CD8-positive, alpha-beta memory T cell (primary cell): ENCODE measurements around the gene GLIPR1. TPM values are rescaled to one million over a fixed set of nuclear protein-coding genes. Genes with fewer than 3 reads are reported as not detected.

Source experiments
- CTCF ChIA-PET: fragments of 350-600 bp; sonication (Branson Sonifier 250); formaldehyde crosslinking; loops from one replicate; lab custom pipeline; 2021; ENCODE audit warnings: antibody characterized with exemption; lab: Charles Lee
- POLR2A ChIA-PET: fragments of 350-600 bp; sonication (Branson Sonifier 250); formaldehyde crosslinking; loops from one replicate; lab custom pipeline; 2021; ENCODE audit warnings: antibody characterized with exemption; lab: Charles Lee
- DNase-seq, 5 donors: peaks; one replicate each; pipeline versions ENCODE4 v3.0.0 to v3.0.0-alpha.2; 2020 to 2022; ENCODE audit warnings: mixed read lengths in 1 of 5
- H3K27ac ChIP-seq: one replicate; pipeline ENCODE4 v1.7.0; 2013; ENCODE audit warnings: low read depth, mild to moderate bottlenecking, low read length, moderate library complexity
- H3K27me3 ChIP-seq: 2 replicates; pipeline ENCODE4 v1.7.0; 2013; ENCODE audit warnings: low read length, mild to moderate bottlenecking; ENCODE audit not compliant: insufficient read depth, poor library complexity, severe bottlenecking
- H3K36me3 ChIP-seq: 2 replicates; pipeline ENCODE4 v1.7.0; 2013; ENCODE audit warnings: mild to moderate bottlenecking, low read length, moderate library complexity; ENCODE audit not compliant: insufficient read depth
- H3K4me1 ChIP-seq: 2 replicates; pipeline ENCODE4 v1.7.0; 2013; ENCODE audit warnings: mild to moderate bottlenecking, low read length, moderate library complexity; ENCODE audit not compliant: insufficient read depth
- H3K4me3 ChIP-seq: 2 replicates; pipeline ENCODE4 v1.7.0; 2013; ENCODE audit warnings: mild to moderate bottlenecking, low read length
- H3K9me3 ChIP-seq: 2 replicates; pipeline ENCODE4 v1.7.0; 2013; ENCODE audit warnings: mild to moderate bottlenecking, low read length
- H3K27ac Mint-ChIP-seq, 8 donors: one replicate each; pipeline ENCODE4 v1.8.0; 2020 to 2021; ENCODE audit warnings: mixed read lengths in 8 of 8, mild to moderate bottlenecking in 6 of 8, inconsistent platforms in 3 of 8, moderate library complexity in 3 of 8
- H3K27me3 Mint-ChIP-seq, 2 donors: one replicate each; pipeline ENCODE4 v1.8.0; 2020 to 2021; ENCODE audit warnings: mixed read lengths in 2 of 2, mild to moderate bottlenecking in 1 of 2, moderate library complexity in 1 of 2
- H3K36me3 Mint-ChIP-seq, 3 donors: one replicate each; pipeline ENCODE4 v1.8.0; 2020 to 2021; ENCODE audit warnings: mixed read lengths in 3 of 3, inconsistent platforms in 1 of 3, mild to moderate bottlenecking in 1 of 3
- H3K4me1 Mint-ChIP-seq, 3 donors: one replicate each; pipeline ENCODE4 v1.8.0; 2020 to 2021; ENCODE audit warnings: mixed read lengths in 3 of 3, inconsistent platforms in 1 of 3, mild to moderate bottlenecking in 1 of 3
- H3K4me3 Mint-ChIP-seq, 7 donors: one replicate each; pipeline ENCODE4 v1.8.0; 2020 to 2021; ENCODE audit warnings: mixed read lengths in 7 of 7, mild to moderate bottlenecking in 6 of 7, moderate library complexity in 4 of 7, inconsistent platforms in 2 of 7
- H3K9me3 Mint-ChIP-seq, 5 donors: one replicate each; pipeline ENCODE4 v1.8.0; 2020 to 2022; ENCODE audit warnings: mixed read lengths in 5 of 5, mild to moderate bottlenecking in 3 of 5, moderate library complexity in 2 of 5, inconsistent platforms in 1 of 5
- polyA plus RNA-seq: library from polyadenylated mRNA; unstranded; fragments of 300-500 nt; fragmentation: Illumina TruSeq; gene quantifications from one replicate; pipeline ENCODE4 v1.2.3, GENCODE V29; 2021
- total RNA-seq, 2 experiments: library from RNA; stranded (reverse); gene quantifications; one replicate each; pipeline ENCODE4 v1.2.3, GENCODE V29; 2021

The GLIPR1 gene
- total and polyA plus RNA-seq, 3 experiments from 2014 or later = 22.2 to 202 (median 22.8) TPM

DNA sequence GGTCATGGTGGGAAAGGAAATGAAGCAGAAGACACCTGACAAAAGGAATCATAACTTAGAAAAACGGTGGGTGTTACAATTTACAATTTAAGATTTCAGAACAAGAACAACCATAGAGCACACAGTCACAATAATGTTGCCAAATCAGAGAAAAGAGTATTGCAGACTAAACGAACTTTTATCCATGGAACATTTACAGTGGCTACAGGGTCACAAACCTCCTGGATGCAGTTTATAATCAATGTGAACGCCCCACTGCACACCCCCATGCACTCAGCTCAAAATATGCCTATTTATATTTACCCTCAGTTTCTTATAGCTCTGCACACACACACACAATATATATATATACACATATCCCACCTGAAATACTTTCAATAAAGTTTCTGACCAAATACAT, 22.9 kb downstream of the GLIPR1 start:
- Histone ChIP-seq H3K36me3 (peaks cover 54% of the 10 kb centered on the region), H3K27me3 (no peaks in the 10 kb centered on the region), H3K4me1 (no peaks in the 10 kb centered on the region), H3K4me3 (no peak overlapping the region), H3K27ac (no peak overlapping the region), H3K9me3 (no peaks in the 10 kb centered on the region)
- H3K4me1 Mint-ChIP-seq = peaks cover 9 to 23% (median 20%) of the 10 kb centered on the region in 3 donors
- DNase-seq = no peak
- CTCF ChIA-PET = interaction anchor here (1.0 to 2.8 kb wide), 2 partner anchors 18 to 169 kb away, joined by 4 to 13 read pairs; partner anchors contain the start of gene GLIPR1L1
- POLR2A ChIA-PET = no interaction called here
- no peak overlapping the region for H3K4me3 Mint-ChIP-seq
- H3K9me3 Mint-ChIP-seq = no peaks in the 10 kb centered on the region
- H3K36me3 Mint-ChIP-seq = peaks cover 3 to 56% (median 19%) of the 10 kb centered on the region in 3 donors
- H3K27ac Mint-ChIP-seq = no peak overlapping the region
- no peaks in the 10 kb centered on the region for H3K27me3 Mint-ChIP-seq

DNA sequence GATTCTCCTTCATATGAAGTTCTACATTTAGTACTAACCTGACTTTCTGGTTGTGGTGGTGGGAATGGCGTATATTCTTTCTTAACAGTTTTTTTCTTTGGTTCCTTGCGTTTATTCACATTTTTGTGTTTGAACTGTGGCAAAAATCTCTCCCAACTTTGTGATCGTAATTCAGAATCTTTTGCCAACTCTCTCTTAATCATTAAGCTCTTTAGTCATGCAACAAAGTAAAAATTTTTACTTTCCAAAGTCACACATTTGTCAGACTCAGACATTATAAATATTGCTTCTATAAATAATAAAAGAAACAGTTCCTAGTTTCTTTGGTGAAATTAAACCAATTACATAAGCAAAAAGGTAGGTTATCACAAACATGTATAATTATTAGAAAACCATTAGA, 23.3 kb downstream of the GLIPR1 start:
- ChIA-PET POLR2A (no interaction called here), CTCF (interaction anchor here (1.0 to 2.8 kb wide), 2 partner anchors 18 to 169 kb away, joined by 4 to 13 read pairs; partner anchors contain the start of gene GLIPR1L1)
- Mint-ChIP-seq H3K4me1 (peaks cover 9 to 22% (median 22%) of the 10 kb centered on the region in 3 donors), H3K36me3 (peaks cover 0 to 53% (median 19%) of the 10 kb centered on the region in 3 donors), H3K27ac (peak overlapping the region in 1 of 8 donors; percentile 46), H3K9me3 (no peaks in the 10 kb centered on the region), H3K27me3 (no peaks in the 10 kb centered on the region), H3K4me3 (no peak overlapping the region)
- no peak for DNase-seq
- Histone ChIP-seq H3K36me3 (peaks cover 50% of the 10 kb centered on the region), H3K4me1 (no peaks in the 10 kb centered on the region), H3K27me3 (no peaks in the 10 kb centered on the region), H3K9me3 (no peaks in the 10 kb centered on the region), H3K27ac (no peak overlapping the region), H3K4me3 (no peak overlapping the region)

GRCh38 chr12:75505706-75506312, 25.3 kb downstream of the GLIPR1 start:
- H3K27ac Mint-ChIP-seq = peak overlapping the region in 7 of 8 donors; percentile 3 to 91 (median 44)

GRCh38 chr12:75507086-75507485, 26.5 kb downstream of the GLIPR1 start:
- ChIA-PET CTCF (interaction anchor here (0.8 to 2.1 kb wide), 9 partner anchors 10 to 172 kb away, joined by 3 to 14 read pairs (median 4); partner anchors contain the start of genes GLIPR1, GLIPR1L1 and GLIPR1L2), POLR2A (no interaction called here)
- Mint-ChIP-seq H3K9me3 (no peaks in the 10 kb centered on the region), H3K27me3 (no peaks in the 10 kb centered on the region), H3K4me1 (peaks cover 37 to 49% (median 47%) of the 10 kb centered on the region in 3 donors), H3K36me3 (peaks cover 0 to 52% (median 9%) of the 10 kb centered on the region in 3 donors), H3K27ac (peak overlapping the region in 1 of 8 donors; percentile 13), H3K4me3 (no peak overlapping the region)
- DNase-seq = no peak
- Histone ChIP-seq H3K4me1 (peaks cover 21% of the 10 kb centered on the region), H3K27ac (no peak overlapping the region), H3K4me3 (no peak overlapping the region), H3K9me3 (no peaks in the 10 kb centered on the region), H3K36me3 (peaks cover 35% of the 10 kb centered on the region), H3K27me3 (no peaks in the 10 kb centered on the region)

More at GRCh38 chr12:75505706-75506312, 25.3 kb downstream of the GLIPR1 start:
- Mint-ChIP-seq H3K36me3 (peaks cover 0 to 50% (median 12%) of the 10 kb centered on the region in 3 donors), H3K4me1 (peaks cover 24 to 38% (median 36%) of the 10 kb centered on the region in 3 donors), H3K9me3 (no peaks in the 10 kb centered on the region), H3K4me3 (no peak overlapping the region), H3K27me3 (no peaks in the 10 kb centered on the region)
- Histone ChIP-seq H3K9me3 (no peaks in the 10 kb centered on the region), H3K36me3 (peaks cover 45% of the 10 kb centered on the region), H3K4me1 (peaks cover 16% of the 10 kb centered on the region), H3K27ac (no peak overlapping the region), H3K27me3 (no peaks in the 10 kb centered on the region), H3K4me3 (no peak overlapping the region)
- ChIA-PET POLR2A (no interaction called here), CTCF (interaction anchor here (1.5 to 2.8 kb wide), 2 partner anchors 20 to 114 kb away, joined by 10 to 13 read pairs; partner anchors contain the start of gene GLIPR1L2)
- no peak for DNase-seq

GRCh38 chr12:75508159-75508558, 27.6 kb downstream of the GLIPR1 start:
- Histone ChIP-seq H3K4me1 (peaks cover 21% of the 10 kb centered on the region), H3K27ac (no peak overlapping the region), H3K36me3 (peaks cover 25% of the 10 kb centered on the region), H3K27me3 (no peaks in the 10 kb centered on the region), H3K9me3 (no peaks in the 10 kb centered on the region), H3K4me3 (no peak overlapping the region)
- H3K4me1 Mint-ChIP-seq = peaks cover 38 to 50% (median 49%) of the 10 kb centered on the region in 3 donors
- ChIA-PET POLR2A (interaction anchor here (0.6 kb wide), 1 partner anchor 27 kb away, joined by 10 read pairs; no protein-coding TSS in a partner anchor), CTCF (interaction anchor here (0.8 to 2.1 kb wide), 7 partner anchors 11 to 179 kb away, joined by 3 to 14 read pairs (median 4); partner anchors contain the start of genes GLIPR1, GLIPR1L1 and GLIPR1L2)
- H3K36me3 Mint-ChIP-seq = peaks cover 0 to 52% (median 9%) of the 10 kb centered on the region in 3 donors
- no peak overlapping the region for H3K4me3 Mint-ChIP-seq
- H3K27me3 Mint-ChIP-seq = no peaks in the 10 kb centered on the region
- no peak for DNase-seq
- peak overlapping the region in 5 of 8 donors; percentile 1 to 82 (median 14) for H3K27ac Mint-ChIP-seq
- no peaks in the 10 kb centered on the region for H3K9me3 Mint-ChIP-seq

GRCh38 chr12:75509621-75510020, 29.1 kb downstream of the GLIPR1 start:
- Mint-ChIP-seq H3K36me3 (peaks cover 0 to 48% (median 3%) of the 10 kb centered on the region in 3 donors), H3K9me3 (no peaks in the 10 kb centered on the region), H3K4me1 (peaks cover 38 to 49% (median 47%) of the 10 kb centered on the region in 3 donors), H3K4me3 (peak overlapping the region in 5 of 7 donors; percentile 92 to 99 (median 99)), H3K27ac (peak overlapping the region; percentile 78 to 100 (median 99)), H3K27me3 (no peaks in the 10 kb centered on the region)
- no peak overlapping the region for H3K27ac ChIP-seq
- peak overlapping the region; percentile 74 for H3K4me3 ChIP-seq
- no peak for DNase-seq
- POLR2A ChIA-PET = interaction anchor here (0.7 to 1.6 kb wide), 3 partner anchors 25 to 52 kb away, joined by 4 to 6 read pairs (median 5); no protein-coding TSS in a partner anchor
- peaks cover 13% of the 10 kb centered on the region for H3K36me3 ChIP-seq
- no peaks in the 10 kb centered on the region for H3K27me3 ChIP-seq
- peaks cover 21% of the 10 kb centered on the region for H3K4me1 ChIP-seq
- no peaks in the 10 kb centered on the region for H3K9me3 ChIP-seq
- CTCF ChIA-PET = no interaction called here

DNA sequence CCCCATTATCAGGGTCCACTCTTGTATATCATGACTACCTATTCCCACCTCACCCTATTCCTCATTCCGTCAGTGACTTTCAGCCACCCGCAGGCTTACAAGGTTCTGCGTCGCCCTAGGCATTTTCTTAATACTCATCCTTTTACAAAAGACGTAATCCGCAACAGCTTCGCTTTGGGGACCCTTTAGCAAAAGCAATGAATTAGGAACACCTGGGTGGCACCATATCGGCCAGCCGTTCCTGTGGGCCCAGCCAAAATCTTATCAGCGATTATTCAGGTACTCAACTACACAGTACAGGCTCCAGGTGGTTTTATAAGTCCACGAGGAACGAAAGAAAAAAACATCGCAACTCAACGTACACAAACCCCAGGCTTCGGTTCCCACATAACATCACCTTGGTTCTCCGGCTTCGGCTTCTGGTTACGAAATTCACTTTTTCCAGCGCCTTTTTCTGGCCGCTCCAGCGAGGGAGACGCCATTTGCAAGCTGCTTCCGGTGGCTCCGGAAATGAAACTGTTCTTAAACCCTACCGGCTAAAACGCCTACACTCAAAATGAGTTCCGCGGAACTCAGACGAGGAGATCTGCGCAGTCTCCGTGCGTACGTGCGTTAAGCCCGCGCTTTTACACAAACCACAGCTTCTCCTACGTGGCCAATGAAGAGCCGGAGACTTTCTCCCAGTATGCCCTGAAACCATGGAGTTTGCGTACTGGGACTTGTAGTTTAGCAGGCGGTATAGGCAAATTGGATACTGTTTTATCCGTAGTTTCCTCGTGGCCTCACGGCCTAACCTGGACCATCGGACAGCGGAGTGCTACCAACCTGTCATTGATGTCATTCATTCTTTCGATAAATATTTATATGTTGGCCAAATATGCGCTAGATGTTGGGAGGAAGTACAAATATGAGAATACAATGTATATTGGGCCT, 30.8 kb downstream of the GLIPR1 start, which contains the start of gene KRR1:
KRR1 (minus strand) TSS at position 494 of the 933 bp plus-strand sequence; CDS start at position 482, 12 bp downstream.
- Histone ChIP-seq H3K9me3 (no peaks in the 10 kb centered on the region), H3K36me3 (peaks cover under 1% of the 10 kb centered on the region), H3K4me3 (peak within 1 kb of the TSS; percentile 74), H3K27ac (peak within 1 kb of the TSS; percentile 87), H3K27me3 (no peaks in the 10 kb centered on the region), H3K4me1 (peaks cover 21% of the 10 kb centered on the region)
- peak; percentile 76 to 93 (median 87) for DNase-seq
- Mint-ChIP-seq H3K9me3 (no peaks in the 10 kb centered on the region), H3K36me3 (peaks cover 0 to 33% (median 0%) of the 10 kb centered on the region in 3 donors), H3K27me3 (no peaks in the 10 kb centered on the region), H3K27ac (peak within 1 kb of the TSS; percentile 87 to 100 (median 99)), H3K4me1 (peaks cover 35 to 44% (median 42%) of the 10 kb centered on the region in 3 donors), H3K4me3 (peak within 1 kb of the TSS; percentile 92 to 100 (median 99))
- POLR2A ChIA-PET = interaction anchor here (1.0 to 2.0 kb wide), 9 partner anchors 27 to 573 kb away, joined by 3 to 13 read pairs (median 5); partner anchors contain the start of genes GLIPR1, GLIPR1L2, NAP1L1 and PHLDA1
- CTCF ChIA-PET = interaction anchor here (1.1 to 1.8 kb wide), 7 partner anchors 10 to 526 kb away, joined by 3 to 11 read pairs (median 4); partner anchors contain the start of genes GLIPR1L1 and PHLDA1
